GM21825 (cell line): ENCODE data around the gene CNTNAP1.
A peak's percentile ranks its signal among the peaks of the same experiment; 100 is the strongest.

ENCODE experiments used
- ATAC-seq: cut with Tn5 transposase; IDR thresholded peaks from one replicate; pipeline ENCODE4 v1.9.1; 2021; ENCODE audit warnings: mild to moderate bottlenecking, moderate library complexity; ENCODE audit not compliant: unreplicated experiment

Gene CNTNAP1

DNA sequence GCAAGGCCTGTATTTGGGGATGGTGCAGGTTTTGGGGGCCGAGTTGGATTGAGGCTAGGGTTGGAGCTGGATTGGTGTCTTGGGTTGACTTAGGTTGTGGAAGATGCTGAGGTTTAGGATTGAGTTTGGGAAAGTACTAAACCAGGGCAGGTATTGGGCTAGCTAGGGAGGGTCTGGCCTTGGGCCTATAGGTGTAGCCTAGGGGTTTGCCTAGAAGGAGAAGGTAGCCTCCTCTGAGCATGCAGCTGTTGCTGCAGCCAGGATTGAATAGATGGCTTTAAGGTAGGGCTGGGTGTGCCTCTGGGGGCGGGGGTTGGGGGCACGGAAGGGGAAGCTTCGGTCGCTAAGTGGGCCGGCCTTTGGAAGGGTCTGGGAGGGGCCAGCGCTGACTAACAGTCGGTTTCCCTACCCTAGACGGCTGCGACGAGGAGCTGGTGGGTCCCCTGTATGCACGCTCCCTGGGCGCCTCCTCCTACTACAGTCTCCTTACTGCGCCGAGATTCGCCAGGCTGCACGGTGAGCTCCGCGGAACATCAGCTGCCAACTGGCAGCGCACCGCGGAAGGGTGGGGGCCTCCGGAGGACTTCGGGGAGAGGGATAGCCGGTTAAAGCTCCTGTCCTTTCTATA, 1.2 kb downstream of the CNTNAP1 start:
- no peak for ATAC-seq

GRCh38 chr17:42684929-42685556, 2.7 kb downstream of the CNTNAP1 start:
- ATAC-seq, result no peak

GRCh38 chr17:42685831-42686230, 3.5 kb downstream of the CNTNAP1 start:
- ATAC-seq, result no peak

GRCh38 chr17:42686520-42687128, 4.3 kb downstream of the CNTNAP1 start:
- ATAC-seq, result no peak

GRCh38 chr17:42687707-42688320, 5.5 kb downstream of the CNTNAP1 start:
- ATAC-seq, result no peak

GRCh38 chr17:42690596-42690995, 8.3 kb downstream of the CNTNAP1 start:
- ATAC-seq, result no peak

- ATAC-seq, result no peak
Measured at GRCh38 chr17:42691021-42691545, 8.8 kb downstream of the CNTNAP1 start.

DNA sequence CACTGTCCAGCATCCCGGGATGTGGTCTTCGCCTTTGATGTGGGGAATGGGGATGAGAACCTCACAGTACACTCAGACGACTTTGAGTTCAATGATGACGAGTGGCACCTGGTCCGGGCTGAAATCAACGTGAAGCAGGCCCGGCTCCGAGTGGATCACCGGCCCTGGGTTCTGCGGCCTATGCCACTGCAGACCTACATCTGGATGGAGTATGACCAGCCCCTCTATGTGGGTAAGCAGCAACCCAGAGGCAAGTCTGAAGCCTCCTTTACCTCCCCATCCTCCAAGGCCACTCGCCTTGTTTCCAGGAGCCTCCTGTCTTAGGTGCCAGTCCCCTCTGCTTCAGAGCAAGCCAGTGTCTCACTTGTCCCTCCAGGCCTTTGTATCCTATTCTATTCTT, 10.2 kb downstream of the CNTNAP1 start:
- no peak for ATAC-seq

DNA sequence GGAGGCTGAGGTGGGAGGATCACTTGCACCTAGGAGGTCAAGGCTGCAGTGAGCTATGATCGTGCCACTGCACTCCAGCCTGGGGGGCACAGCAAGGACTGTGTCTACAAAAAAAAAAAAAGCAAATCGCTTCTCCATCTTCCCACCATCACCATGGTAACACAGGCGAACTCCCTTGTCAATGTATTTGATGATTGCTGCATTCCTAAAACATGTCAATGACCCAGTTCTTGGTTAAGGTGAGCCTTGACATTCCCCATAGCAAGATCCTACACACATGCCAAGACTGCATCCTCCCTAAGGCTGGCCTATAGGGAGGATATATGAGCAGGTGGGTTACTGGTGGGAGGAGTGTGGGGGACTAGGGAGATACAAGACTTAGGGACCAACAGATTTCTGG, 12.2 kb downstream of the CNTNAP1 start:
- no peak for ATAC-seq

GRCh38 chr17:42695500-42695899, 13.2 kb downstream of the CNTNAP1 start:
- no peak for ATAC-seq

GRCh38 chr17:42697108-42697811, 14.9 kb downstream of the CNTNAP1 start:
- ATAC-seq, result no peak

GRCh38 chr17:42698736-42699414, 16.5 kb downstream of the CNTNAP1 start:
- no peak for ATAC-seq

DNA sequence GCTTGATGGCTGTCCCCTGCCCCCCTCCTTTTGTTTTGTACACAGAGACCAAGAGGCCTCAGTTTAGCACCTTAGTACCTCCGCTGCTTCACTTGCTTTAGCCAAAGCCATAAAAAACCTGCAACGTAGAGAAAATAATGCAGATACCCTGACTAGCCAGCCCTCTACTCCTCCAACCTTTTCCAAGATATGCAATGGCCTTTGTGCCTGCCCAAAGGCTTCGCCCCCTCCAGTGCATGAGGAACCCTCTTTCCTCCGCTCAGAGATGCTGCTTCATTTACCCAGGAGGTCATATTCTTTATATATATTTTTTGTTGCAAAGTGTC, 17.0 kb downstream of the CNTNAP1 start:
- ATAC-seq, result no peak

- ATAC-seq, result no peak
Measured at GRCh38 chr17:42700586-42701289, 18.4 kb downstream of the CNTNAP1 start.

- ATAC-seq, result no peak
Measured at GRCh38 chr17:42702446-42702845, 20.1 kb downstream of the CNTNAP1 start.

GRCh38 chr17:42704490-42704836, 22.1 kb downstream of the CNTNAP1 start:
- ATAC-seq, result no peak

- peak; percentile 74 for ATAC-seq
Measured at GRCh38 chr17:42704837-42705494, 22.6 kb downstream of the CNTNAP1 start.

DNA sequence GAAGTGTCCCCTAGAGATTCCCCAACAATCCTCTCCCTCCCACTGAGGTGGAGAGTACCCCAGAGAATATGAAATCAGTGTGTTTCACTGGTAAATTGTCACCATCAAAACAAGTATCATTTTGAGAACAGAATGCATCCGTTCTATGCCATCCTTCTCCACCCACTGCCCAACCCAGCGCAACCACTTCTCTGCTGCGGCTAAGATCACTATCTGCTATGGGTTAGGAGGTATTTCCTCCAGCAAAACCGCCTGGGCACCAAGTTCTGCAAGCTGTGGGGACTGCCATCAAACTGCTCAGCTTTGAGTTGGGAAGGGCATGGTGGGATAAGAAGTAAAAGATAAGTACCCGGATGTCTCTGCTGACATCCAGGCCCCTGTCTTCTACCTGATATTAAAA, 24.4 kb downstream of the CNTNAP1 start:
- ATAC-seq, result no peak

GRCh38 chr17:42708588-42708987, 26.3 kb downstream of the CNTNAP1 start:
- ATAC-seq, result no peak

- ATAC-seq, result no peak
Measured at GRCh38 chr17:42709561-42709960, 27.2 kb downstream of the CNTNAP1 start.
